HG03159 (cell line): Measurements from ENCODE around the gene TMOD3.

Source experiments
- ATAC-seq: cut with Tn5 transposase; IDR thresholded peaks from one replicate; pipeline ENCODE4 v1.9.1; 2021; ENCODE audit warnings: mild to moderate bottlenecking, moderate library complexity; ENCODE audit not compliant: unreplicated experiment

The TMOD3 gene

DNA sequence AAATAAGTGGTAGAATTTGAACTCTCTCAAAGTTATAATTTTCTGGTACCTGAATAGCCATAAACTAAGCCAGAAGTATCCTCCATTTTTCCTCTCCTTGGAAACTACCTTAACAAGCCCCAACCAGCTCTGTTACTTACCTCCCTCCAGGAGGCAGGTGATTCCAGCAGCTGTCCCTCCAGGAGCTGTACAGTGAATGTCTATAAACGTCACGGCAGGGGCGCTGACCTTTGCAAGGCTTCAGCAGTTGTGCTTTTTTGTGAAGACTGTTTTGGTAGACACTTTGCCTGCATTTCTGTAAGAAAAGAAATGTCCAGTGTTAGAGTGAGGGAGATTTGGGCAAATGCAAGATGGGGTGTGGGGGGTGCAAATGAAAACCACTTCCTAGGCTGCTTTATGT lies 75.0 kb downstream of the TMOD3 start:
- ATAC-seq, result no peak

DNA sequence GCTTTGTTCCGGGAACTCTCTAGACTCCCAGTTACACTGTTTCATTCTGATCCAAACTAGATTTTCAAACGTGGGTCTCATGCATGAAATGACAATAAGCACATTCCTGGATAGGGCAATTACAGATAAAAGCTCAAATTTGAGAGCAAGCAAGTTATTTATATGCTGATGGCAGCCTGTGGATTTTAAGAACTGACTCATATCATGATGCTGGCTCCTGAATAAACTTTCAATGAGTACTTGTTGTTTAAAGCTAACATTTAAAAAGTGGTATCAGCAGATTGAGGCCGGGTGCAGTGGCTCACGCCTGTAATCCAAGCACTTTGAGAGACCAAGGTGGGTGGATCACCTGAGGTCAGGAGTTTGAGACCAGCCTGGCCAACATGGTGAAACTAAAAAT lies 75.5 kb downstream of the TMOD3 start:
- ATAC-seq, result no peak

GRCh38 chr15:51907136-51907862 lies 77.8 kb downstream of the TMOD3 start:
- ATAC-seq, result no peak

GRCh38 chr15:51908316-51908715 lies 78.9 kb downstream of the TMOD3 start:
- ATAC-seq, result no peak

DNA sequence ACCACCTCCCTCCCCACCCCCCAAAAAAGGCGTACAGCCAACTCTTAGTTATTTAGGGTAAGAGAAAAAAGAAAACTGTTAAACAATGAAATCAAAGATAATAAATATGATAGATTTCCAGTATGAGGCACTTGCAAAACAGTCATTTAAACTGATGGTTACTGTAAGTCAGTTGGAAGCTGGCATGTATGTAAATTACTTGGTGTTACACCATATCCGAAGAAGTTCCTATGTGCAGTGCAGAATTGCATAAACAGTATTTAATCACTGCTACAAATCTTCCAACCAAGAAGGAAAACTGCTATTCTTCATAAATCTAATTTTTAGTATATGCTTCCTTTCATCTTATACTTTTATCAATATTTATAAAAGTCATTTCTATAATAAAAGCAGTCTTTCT lies 80.1 kb downstream of the TMOD3 start:
- ATAC-seq, result no peak

DNA sequence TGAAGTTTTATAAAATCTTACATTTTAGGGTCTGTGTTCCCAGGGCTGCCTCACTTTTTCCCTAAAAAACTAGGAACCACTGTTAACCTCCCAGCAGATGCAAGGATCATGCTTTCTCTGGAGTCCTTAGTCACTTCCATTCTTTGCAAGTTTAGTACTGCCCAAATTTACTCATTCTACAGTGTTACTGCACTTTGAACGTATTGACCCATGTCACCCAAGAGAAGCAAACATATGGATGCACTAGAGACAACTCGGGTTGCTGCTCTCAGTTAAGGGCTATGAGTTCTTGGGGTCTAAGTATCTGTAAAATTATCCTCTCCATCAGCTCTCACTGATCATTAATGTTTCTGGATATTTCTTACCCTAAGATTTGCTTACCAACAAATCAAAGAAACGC lies 83.1 kb downstream of the TMOD3 start:
- no peak for ATAC-seq

GRCh38 chr15:51917493-51917892 lies 88.0 kb downstream of the TMOD3 start:
- no peak for ATAC-seq

GRCh38 chr15:51924156-51925068 lies 95.0 kb downstream of the TMOD3 start:
- ATAC-seq, result no peak

DNA sequence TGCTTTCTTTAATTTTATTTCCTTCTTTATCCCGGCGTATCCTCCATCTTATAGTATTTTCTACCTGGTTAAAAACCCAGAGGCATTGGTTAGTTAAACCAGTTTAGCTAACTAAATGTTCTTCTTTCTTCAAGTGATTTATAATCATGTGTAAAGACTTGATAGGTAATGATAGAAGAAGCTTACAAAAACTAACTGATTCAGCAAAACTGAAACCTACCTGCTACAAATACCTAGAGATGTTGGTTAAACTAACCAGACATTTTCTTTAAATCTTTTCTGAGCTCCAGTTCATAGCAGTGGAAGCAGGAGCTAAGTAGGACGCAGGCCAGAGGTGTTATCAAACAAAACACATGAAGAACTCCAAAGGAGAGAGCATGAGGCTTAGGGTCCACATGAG lies 97.4 kb downstream of the TMOD3 start:
- no peak for ATAC-seq

DNA sequence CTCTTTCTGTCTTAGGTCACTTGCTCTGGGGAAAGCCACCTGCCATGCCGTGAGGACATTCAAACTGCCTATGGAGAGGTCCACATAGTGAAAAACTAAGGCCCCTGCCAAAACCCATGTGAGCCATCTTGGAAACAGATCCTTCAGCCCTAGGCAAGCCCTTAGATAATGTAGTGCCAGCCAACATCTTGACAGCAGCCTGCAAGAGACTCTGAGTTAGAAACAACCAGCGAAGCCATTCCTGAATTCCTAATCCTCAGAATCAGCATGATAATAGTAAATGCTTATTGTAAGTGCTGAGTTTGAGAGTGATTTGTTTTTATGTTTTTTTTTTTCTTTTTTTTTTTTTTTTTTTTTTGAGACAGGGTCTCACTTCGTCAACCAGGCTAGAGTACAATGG lies 101.6 kb downstream of the TMOD3 start:
- ATAC-seq, result no peak

DNA sequence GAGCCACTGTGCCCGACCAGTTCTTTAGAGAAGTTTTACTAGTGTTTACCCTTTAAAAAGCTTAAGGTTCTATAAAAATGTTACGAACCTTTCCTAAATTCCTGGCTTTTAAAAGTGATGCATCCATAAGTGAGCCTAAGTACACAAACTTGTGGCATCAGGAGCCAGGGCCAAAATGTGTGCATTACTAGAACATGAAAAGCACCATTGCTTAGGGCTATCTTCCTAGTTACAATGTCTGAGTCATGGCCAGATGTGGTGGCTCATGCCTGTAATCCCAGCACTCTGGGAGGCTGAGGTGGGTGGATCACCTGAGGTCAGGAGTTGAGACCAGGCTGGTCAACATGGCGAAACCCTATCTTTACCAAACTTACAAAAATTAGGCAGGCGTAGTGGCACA lies 102.2 kb downstream of the TMOD3 start:
- no peak for ATAC-seq

- no peak for ATAC-seq
Measured at GRCh38 chr15:51932161-51932560, 102.7 kb downstream of the TMOD3 start.

- ATAC-seq, result peak; percentile 94
Measured at GRCh38 chr15:51935466-51936104, 106.1 kb downstream of the TMOD3 start.

DNA sequence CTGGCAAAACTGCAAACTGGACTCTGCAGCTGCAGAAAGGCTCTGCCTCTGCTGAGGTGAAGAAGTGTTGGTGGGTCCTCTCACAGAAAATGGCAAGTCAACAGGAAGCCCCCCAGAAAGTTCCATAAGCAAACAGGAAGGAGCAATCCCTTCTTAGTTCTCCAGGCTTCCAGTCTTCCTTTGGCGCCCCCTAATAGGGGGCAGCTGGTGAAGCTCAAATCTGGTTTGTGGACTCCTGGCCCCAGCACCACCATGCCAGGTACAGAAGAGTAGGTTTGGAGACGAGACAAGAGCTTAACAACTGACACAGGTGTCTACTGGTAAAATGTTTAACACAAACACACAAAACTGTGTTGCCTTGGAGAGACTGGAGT lies 106.6 kb downstream of the TMOD3 start:
- no peak for ATAC-seq

DNA sequence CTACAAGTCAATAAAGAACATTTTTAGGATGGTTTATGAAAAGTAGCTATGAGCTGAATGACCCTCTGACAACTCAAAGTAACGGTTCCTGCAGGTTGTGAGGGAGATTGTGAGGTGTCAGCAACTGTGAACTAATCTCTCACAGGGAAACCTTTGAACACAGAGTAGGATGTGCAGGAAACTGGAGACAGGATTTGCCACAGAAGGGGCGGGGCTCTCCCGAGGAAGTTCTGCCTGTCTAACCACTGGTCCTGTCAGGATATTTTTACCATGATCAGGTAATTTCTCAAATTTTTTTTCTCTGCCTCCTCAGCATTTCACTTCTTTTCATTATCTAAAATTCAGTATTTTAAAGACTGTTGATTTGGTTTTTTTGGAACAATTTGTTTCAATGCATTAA lies 108.8 kb downstream of the TMOD3 start:
- no peak for ATAC-seq

GRCh38 chr15:51939216-51939615 lies 109.8 kb downstream of the TMOD3 start:
- ATAC-seq, result no peak

DNA sequence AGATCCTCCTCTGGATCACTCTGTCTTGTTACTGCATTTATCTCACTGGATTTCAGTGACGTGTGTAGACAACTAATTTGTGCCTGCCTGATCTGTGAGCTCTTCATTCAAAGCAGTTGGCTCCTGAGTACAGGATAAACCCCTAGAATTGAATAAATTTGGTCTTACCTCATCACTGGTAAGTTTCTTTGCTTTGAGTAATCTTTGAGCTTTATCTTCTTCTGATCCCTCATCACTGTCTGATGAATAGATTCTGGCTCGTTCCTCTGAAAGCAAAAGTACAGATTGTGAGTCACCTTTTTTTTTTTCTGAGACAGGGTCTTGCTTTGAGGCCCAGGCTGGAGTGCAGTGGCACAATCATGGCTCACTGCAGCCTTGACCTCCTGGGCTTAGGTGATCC lies 117.7 kb downstream of the TMOD3 start:
- no peak for ATAC-seq

DNA sequence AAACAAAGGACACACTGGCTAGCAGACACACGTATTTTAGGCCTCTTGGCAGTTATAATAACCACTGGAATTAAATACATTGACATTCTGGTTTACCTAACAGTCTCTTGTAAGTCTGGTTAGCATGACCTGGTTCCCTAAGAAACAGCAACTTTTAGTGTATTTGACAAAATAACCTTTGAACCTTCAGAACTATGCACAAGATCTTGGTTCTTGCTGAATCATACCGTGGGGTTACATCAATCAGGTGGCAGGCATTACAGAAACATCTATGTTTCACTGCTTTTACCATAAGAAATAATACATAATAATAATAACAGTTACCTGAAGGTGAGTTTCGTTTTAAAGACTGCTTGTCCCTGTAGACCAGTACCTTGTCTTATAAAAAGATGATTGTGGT lies 123.4 kb downstream of the TMOD3 start:
- ATAC-seq, result no peak

GRCh38 chr15:51955504-51955903 lies 126.1 kb downstream of the TMOD3 start:
- no peak for ATAC-seq
